K562 (cell line): ENCODE measurements around the gene CST6. TPM values are rescaled to one million over a fixed set of nuclear protein-coding genes. Genes with fewer than 3 reads are reported as not detected.

Experiments
- ATAC-seq: fragments of 200-7000 bp; cut with Tn5 transposase; 3 replicates; pipeline ENCODE4 v1.9.1; 2020; ENCODE audit warnings: moderate library complexity
- BruUV-seq: library from RNA; stranded (reverse); fragments of 400-500 nt; replicated peaks from 2 replicates; lab custom pipeline; 2021; lab: Mats Ljungman, UMichigan
- CTCF ChIA-PET: fragments of 300-600 bp; formaldehyde crosslinking; extraction: SDS; loops from one replicate; lab custom pipeline; 2021; ENCODE audit warnings: low intra/inter-chr PET ratio; lab: Yijun Ruan, JAX
- POLR2A ChIA-PET: fragments of 300-600, 350-650 bp; sonication (Branson Sonifier 250); formaldehyde crosslinking; extraction: SDS; loops from one replicate; lab custom pipeline; 2021; ENCODE audit warnings: antibody characterized with exemption, inconsistent platforms; lab: Yijun Ruan, JAX
- DNase-seq, 4 experiments: peaks; one replicate each; pipeline versions ENCODE4 v3.0.0 to v3.0.0-alpha.2; 2011 to 2018; ENCODE audit warnings: low spot score in 3 of 4, mixed read lengths in 3 of 4; ENCODE audit errors: extremely low read depth in 1 of 4
- FAIRE-seq: peaks from 2 replicates; lab custom pipeline; 2011; peaks lifted over from hg19 to GRCh38; lab: Jason Lieb, UNC
- H2AFZ ChIP-seq: 2 replicates; pipeline ENCODE4 v1.6.0; 2011; ENCODE audit warnings: low read depth, low read length, control low read depth, inconsistent platforms
- H3K27ac ChIP-seq: fragments of 200-600 bp; 3 replicates; pipeline ENCODE4 v1.8.0; 2011; ENCODE audit warnings: low read depth, mild to moderate bottlenecking, control low read depth, inconsistent platforms, low read length, moderate library complexity, mixed read lengths; ENCODE audit errors: extremely low read depth
- H3K27me3 ChIP-seq, 2 experiments: fragments of 300-600 bp in 1 of 2; 2 replicates in 1 of 2; 3 replicates in 1 of 2; pipeline versions ENCODE4 v1.6.0 to v1.8.0; 2011; ENCODE audit warnings: inconsistent platforms in 2 of 2, low read length in 2 of 2, mild to moderate bottlenecking in 1 of 2, mixed read lengths in 1 of 2, moderate library complexity in 1 of 2; ENCODE audit not compliant: control insufficient read depth in 2 of 2, insufficient read depth in 2 of 2
- H3K36me3 ChIP-seq: fragments of 300-600 bp; 3 replicates; pipeline ENCODE4 v1.8.0; 2011; ENCODE audit warnings: mild to moderate bottlenecking, low read length, inconsistent platforms; ENCODE audit not compliant: control insufficient read depth, insufficient read depth
- H3K4me1 ChIP-seq, 2 experiments: fragments of 200-600 bp in 1 of 2; replicated peaks in 1 of 2; 2 replicates in 1 of 2; 3 replicates in 1 of 2; pipeline versions ENCODE4 v1.5.1 to v1.8.0; 2011; ENCODE audit warnings: inconsistent platforms in 2 of 2, low read length in 2 of 2, mild to moderate bottlenecking in 1 of 2, mixed read lengths in 1 of 2, moderate library complexity in 1 of 2; ENCODE audit not compliant: control insufficient read depth in 2 of 2, insufficient read depth in 2 of 2
- H3K4me2 ChIP-seq: 2 replicates; pipeline ENCODE4 v1.6.1; 2011; ENCODE audit warnings: low read length, control low read depth, inconsistent platforms, mixed read lengths; ENCODE audit not compliant: insufficient read depth
- H3K4me3 ChIP-seq: fragments of 200-600 bp; sonication (generic), shearing (Covaris generic); 2 replicates; pipeline ENCODE4 v1.5.1; 2016; ENCODE audit warnings: control low read depth, inconsistent platforms
- H3K79me2 ChIP-seq: fragments of 200-600 bp; 3 replicates; pipeline ENCODE4 v1.8.0; 2011; ENCODE audit warnings: low read length, inconsistent platforms; ENCODE audit not compliant: control insufficient read depth, insufficient read depth
- H3K9ac ChIP-seq, 2 experiments: 2 replicates each; pipeline versions ENCODE4 v1.6.0 to v1.6.1; 2011; ENCODE audit warnings: low read depth in 2 of 2, low read length in 2 of 2, control low read depth in 1 of 2, inconsistent platforms in 1 of 2, mild to moderate bottlenecking in 1 of 2, mixed read lengths in 1 of 2; ENCODE audit not compliant: insufficient read depth in 1 of 2
- H3K9me1 ChIP-seq: one replicate; pipeline ENCODE4 v1.6.0; 2011; ENCODE audit warnings: inconsistent platforms, mild to moderate bottlenecking, low read length, moderate library complexity; ENCODE audit not compliant: control insufficient read depth, insufficient read depth
- H3K9me3 ChIP-seq: replicated peaks from 2 replicates; pipeline ENCODE4 v1.5.1; 2011; ENCODE audit warnings: low read depth, low read length, inconsistent platforms; ENCODE audit not compliant: control insufficient read depth, insufficient read depth
- H4K20me1 ChIP-seq: replicated peaks from 2 replicates; pipeline ENCODE4 v1.6.1; 2011; ENCODE audit warnings: low read length, inconsistent platforms, mixed read lengths; ENCODE audit not compliant: control insufficient read depth, insufficient read depth
- EWSR1 ChIP-seq: fragments of 450-650 bp; IDR thresholded peaks from 2 replicates; pipeline ENCODE4 v1.6.1; 2018; ENCODE audit warnings: borderline replicate concordance, mild to moderate bottlenecking, low read depth, moderate library complexity; ENCODE audit not compliant: partially characterized antibody
- FOXK1 ChIP-seq: sonication (generic); formaldehyde crosslinking; IDR thresholded peaks from 2 replicates; pipeline ENCODE4 v1.8.0; 2022; ENCODE audit warnings: missing genetic modification reagents, mild to moderate bottlenecking, borderline replicate concordance
- JUNB ChIP-seq: fragments of 450-650 bp; formaldehyde crosslinking; conservative IDR thresholded peaks from 2 replicates; pipeline ENCODE4 v1.4.0; 2020; ENCODE audit warnings: mild to moderate bottlenecking
- MEF2A ChIP-seq: IDR thresholded peaks from 2 replicates; pipeline ENCODE4 v1.6.1; 2011; ENCODE audit warnings: low read depth, mild to moderate bottlenecking, low read length, moderate library complexity; ENCODE audit not compliant: control insufficient read depth
- RBM39 ChIP-seq: fragments of 200-400 bp; formaldehyde crosslinking; optimal IDR thresholded peaks from 2 replicates; pipeline ENCODE3; 2018; ENCODE audit warnings: low read depth, low read length
- THRAP3 ChIP-seq: fragments of 450-650 bp; IDR thresholded peaks from 2 replicates; pipeline ENCODE4 v1.6.1; 2016; ENCODE audit warnings: mild to moderate bottlenecking, inconsistent platforms, borderline replicate concordance
- ZBTB8A ChIP-seq: fragments of 450-650 bp; IDR thresholded peaks from 2 replicates; pipeline ENCODE4 v1.6.1; 2018; ENCODE audit warnings: mild to moderate bottlenecking, moderate library complexity; ENCODE audit not compliant: partially characterized antibody
- ZKSCAN3 ChIP-seq: fragments of 250-450 bp; sonication (Bioruptor Pico); IDR thresholded peaks from 2 replicates; pipeline ENCODE4 v1.4.0; 2020
- ZNF140 ChIP-seq: fragments of 250-450 bp; sonication (Bioruptor Pico); IDR thresholded peaks from 2 replicates; pipeline ENCODE4 v1.8.0; 2021; ENCODE audit warnings: moderate library complexity, mild to moderate bottlenecking, inconsistent platforms
- ZNF444 ChIP-seq: fragments of 250-450 bp; sonication (Bioruptor Pico); IDR thresholded peaks from 2 replicates; pipeline ENCODE4 v1.4.0; 2020; ENCODE audit warnings: mild to moderate bottlenecking, moderate library complexity
- ZNF511 ChIP-seq: sonication (generic); formaldehyde crosslinking; IDR thresholded peaks from 2 replicates; pipeline ENCODE4 v1.8.0; 2022; ENCODE audit warnings: mild to moderate bottlenecking, missing genetic modification reagents
- ZNF583 ChIP-seq: fragments of 250-450 bp; sonication (Bioruptor Pico); IDR thresholded peaks from 2 replicates; pipeline ENCODE4 v1.4.0; 2020
- WGBS: fragments of 100-300 bp; shearing (Covaris generic); methylation state at CpG from one replicate; pipeline ENCODE4 v1.1.6; 2016; ENCODE audit warnings: low coverage, mixed read lengths; ENCODE audit not compliant: insufficient coverage; ENCODE audit errors: missing lambda C conversion rate; 5-methylcytosine and 5-hydroxymethylcytosine counted together
- in situ Hi-C: fragments of 300-500 bp; cut with MboI; formaldehyde crosslinking; loops from 4 replicates; pipeline ENCODE4 v1.15.0; 2018; ENCODE audit warnings: inconsistent platforms, mixed read lengths
- intact Hi-C: fragments of 100-400 bp; cut with micrococcal nuclease; formaldehyde crosslinking; loops from 2 replicates; pipeline ENCODE4 v1.14.2; 2022
- polyA plus RNA-seq, 8 experiments: library from polyadenylated mRNA; depleted of rRNA in 4 of 8; stranded (reverse) in 5 of 8; unstranded in 3 of 8; fragments of >200 nt; fragmentation: Nextera tagmentation in 2 of 8; fragmentation: Illumina TruSeq in 1 of 8; extraction: Ambion mirVana in 2 of 8; extraction: Trizol in 1 of 8; gene quantifications; 2 replicates each; pipeline versions ENCODE4 v1.2.1 to v1.2.3, GENCODE V29; 2011 to 2014; ENCODE audit warnings: inconsistent platforms in 1 of 8, missing spikeins in 1 of 8
- total RNA-seq, 7 experiments: library from RNA; depleted of rRNA in 6 of 7; stranded (reverse); fragments of >200 nt in 6 of 7; fragmentation: Illumina TruSeq in 2 of 7; extraction: Trizol in 2 of 7; gene quantifications; 2 replicates each; pipeline versions ENCODE4 v1.2.1 to v1.2.3, GENCODE V29; 2011 to 2021; ENCODE audit warnings: low replicate concordance in 1 of 7
- TF ChIP-seq, protein P1 (sequence below): IDR thresholded peaks from 2 replicates; pipeline ENCODE4 v1.6.1; 2011; ENCODE audit warnings: borderline replicate concordance, low read depth, mild to moderate bottlenecking, moderate library complexity, low read length; ENCODE audit not compliant: insufficient read depth, poor library complexity, severe bottlenecking
- TF ChIP-seq, protein P2 (sequence below): fragments of 450-650 bp; IDR thresholded peaks from 2 replicates; pipeline ENCODE4 v1.6.1; 2017; ENCODE audit warnings: antibody characterized with exemption

CST6 gene
- total and polyA plus RNA-seq, 9 of the 15 experiments (the other 6 are each of a cell fraction or from before 2014, with no cell fraction given): not detected

GRCh38 chr11:66044757-66045156 lies 32.9 kb downstream of the CST6 start:
- BruUV-seq: no TSS peak

More at GRCh38 chr11:66044757-66045156, 32.9 kb downstream of the CST6 start:
- no peak overlapping the region for H3K4me3 ChIP-seq
- intact Hi-C loops (loop anchor here (1.0 kb wide), 1 partner anchor 38 kb away; no protein-coding TSS in a partner anchor), in situ Hi-C loops (no loop called here)
- H3K4me1 ChIP-seq: peaks cover 0 to 6% of the 10 kb centered on the region in 2 experiments; a peak in 2 of 5 replicates
- FAIRE-seq (no peak), DNase-seq (no peak), ATAC-seq (no peak)
- POLR2A ChIA-PET: interaction anchor here (0.6 to 1.5 kb wide), 7 partner anchors 10 to 594 kb away, joined by 3 to 10 read pairs (median 3); no protein-coding TSS in a partner anchor
- H3K4me2 ChIP-seq: peak overlapping the region; percentile 71
- peak overlapping the region; percentile 76 for H2AFZ ChIP-seq
- H3K36me3 ChIP-seq: no peaks in the 10 kb centered on the region
- H3K9me1 ChIP-seq: no peaks in the 10 kb centered on the region
- TF ChIP-seq FOXK1: no peak
- no peak for TF ChIP-seq ZBTB8A
- TF ChIP-seq ZNF444 (CRISPR knock-in tag): no peak
- TF ChIP-seq, protein P1, sequence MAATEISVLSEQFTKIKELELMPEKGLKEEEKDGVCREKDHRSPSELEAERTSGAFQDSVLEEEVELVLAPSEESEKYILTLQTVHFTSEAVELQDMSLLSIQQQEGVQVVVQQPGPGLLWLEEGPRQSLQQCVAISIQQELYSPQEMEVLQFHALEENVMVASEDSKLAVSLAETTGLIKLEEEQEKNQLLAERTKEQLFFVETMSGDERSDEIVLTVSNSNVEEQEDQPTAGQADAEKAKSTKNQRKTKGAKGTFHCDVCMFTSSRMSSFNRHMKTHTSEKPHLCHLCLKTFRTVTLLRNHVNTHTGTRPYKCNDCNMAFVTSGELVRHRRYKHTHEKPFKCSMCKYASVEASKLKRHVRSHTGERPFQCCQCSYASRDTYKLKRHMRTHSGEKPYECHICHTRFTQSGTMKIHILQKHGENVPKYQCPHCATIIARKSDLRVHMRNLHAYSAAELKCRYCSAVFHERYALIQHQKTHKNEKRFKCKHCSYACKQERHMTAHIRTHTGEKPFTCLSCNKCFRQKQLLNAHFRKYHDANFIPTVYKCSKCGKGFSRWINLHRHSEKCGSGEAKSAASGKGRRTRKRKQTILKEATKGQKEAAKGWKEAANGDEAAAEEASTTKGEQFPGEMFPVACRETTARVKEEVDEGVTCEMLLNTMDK: no peak
- no peak for TF ChIP-seq ZNF583
- TF ChIP-seq, protein P2, sequence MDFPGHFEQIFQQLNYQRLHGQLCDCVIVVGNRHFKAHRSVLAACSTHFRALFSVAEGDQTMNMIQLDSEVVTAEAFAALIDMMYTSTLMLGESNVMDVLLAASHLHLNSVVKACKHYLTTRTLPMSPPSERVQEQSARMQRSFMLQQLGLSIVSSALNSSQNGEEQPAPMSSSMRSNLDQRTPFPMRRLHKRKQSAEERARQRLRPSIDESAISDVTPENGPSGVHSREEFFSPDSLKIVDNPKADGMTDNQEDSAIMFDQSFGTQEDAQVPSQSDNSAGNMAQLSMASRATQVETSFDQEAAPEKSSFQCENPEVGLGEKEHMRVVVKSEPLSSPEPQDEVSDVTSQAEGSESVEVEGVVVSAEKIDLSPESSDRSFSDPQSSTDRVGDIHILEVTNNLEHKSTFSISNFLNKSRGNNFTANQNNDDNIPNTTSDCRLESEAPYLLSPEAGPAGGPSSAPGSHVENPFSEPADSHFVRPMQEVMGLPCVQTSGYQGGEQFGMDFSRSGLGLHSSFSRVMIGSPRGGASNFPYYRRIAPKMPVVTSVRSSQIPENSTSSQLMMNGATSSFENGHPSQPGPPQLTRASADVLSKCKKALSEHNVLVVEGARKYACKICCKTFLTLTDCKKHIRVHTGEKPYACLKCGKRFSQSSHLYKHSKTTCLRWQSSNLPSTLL: no peak
- TF ChIP-seq JUNB (CRISPR knock-in tag): no peak
- TF ChIP-seq ZKSCAN3 (CRISPR knock-in tag): no peak
- TF ChIP-seq MEF2A: no peak
- TF ChIP-seq ZNF140 (CRISPR knock-in tag): no peak
- no peak for TF ChIP-seq RBM39
- TF ChIP-seq EWSR1: no peak
- no peak for TF ChIP-seq ZNF511 (CRISPR knock-in tag)
- no peak for TF ChIP-seq THRAP3
- H3K27me3 ChIP-seq: no peaks in the 10 kb centered on the region; a peak in 1 of 5 replicates
- peak overlapping the region in 1 of 2 experiments; percentile 29; a peak in 1 of 4 replicates for H3K9ac ChIP-seq
- H3K79me2 ChIP-seq: no peaks in the 10 kb centered on the region
- H3K27ac ChIP-seq: no peak overlapping the region
- CTCF ChIA-PET: interaction anchor here (1.9 kb wide), 1 partner anchor 56 kb away, joined by 5 read pairs; no protein-coding TSS in a partner anchor
- no peaks in the 10 kb centered on the region for H4K20me1 ChIP-seq
- no peaks in the 10 kb centered on the region for H3K9me3 ChIP-seq
- 9% methylated on average over 6 of the region's 6 CpGs for WGBS
